ENCODE results near the gene PRAMEF20. TPM values are rescaled to one million over a fixed set of nuclear protein-coding genes. Genes with fewer than 3 reads are reported as not detected.
"Not testable (repeated sequence)": the region's sequence is repeated elsewhere in the genome, so short reads cannot be mapped to it uniquely, and the experiment has no call there.

The PRAMEF20 gene
- total RNA-seq, 1 experiment from 2014 or later = not detected

DNA sequence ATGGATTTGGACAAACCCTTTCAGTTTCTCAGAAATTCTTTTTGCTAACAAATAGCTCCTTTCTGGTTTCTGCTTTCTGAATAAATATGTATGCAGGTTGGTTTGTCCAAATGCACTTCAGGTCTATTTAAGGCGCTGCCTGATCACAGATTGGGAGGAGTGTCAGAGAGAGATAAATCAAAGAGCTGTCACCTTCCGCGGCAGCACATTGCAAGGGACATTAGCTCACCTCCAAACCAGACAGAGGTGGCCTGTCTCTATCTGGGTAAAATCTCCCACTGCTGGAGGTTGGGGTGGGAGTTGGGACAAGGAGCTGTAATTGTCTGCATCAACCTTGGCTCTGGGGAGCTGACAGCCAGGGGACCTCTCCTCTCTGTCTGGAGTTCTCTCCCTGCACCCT is 25.2 kb downstream of the PRAMEF20 start:
- H3K27me3 Mint-ChIP-seq (ENCODE audit: unreplicated experiment) = no peaks in the 10 kb centered on the region
- CTCF ChIA-PET = interaction anchor here (0.6 to 0.7 kb wide), 2 partner anchors 23 to 893 kb away, joined by 3 to 5 read pairs; no protein-coding TSS in a partner anchor
- H3K36me3 Mint-ChIP-seq (ENCODE audit: insufficient read depth, unreplicated experiment) = no peaks in the 10 kb centered on the region
- H3K27ac Mint-ChIP-seq (ENCODE audit: unreplicated experiment) = no peak overlapping the region
- no peak overlapping the region for H3K4me3 Mint-ChIP-seq (ENCODE audit: low read depth, unreplicated experiment)
- DNase-seq = no peak
- BruUV-seq (replicated peaks) = no TSS peak
- intact Hi-C loops (cut with micrococcal nuclease; ENCODE audit: unreplicated experiment) = no loop called here
- H3K4me1 Mint-ChIP-seq (ENCODE audit: low read depth, unreplicated experiment) = no peaks in the 10 kb centered on the region
- peaks cover 4% of the 10 kb centered on the region for H3K9me3 Mint-ChIP-seq (ENCODE audit: low read depth, unreplicated experiment)
- TF ChIP-seq, protein P1, sequence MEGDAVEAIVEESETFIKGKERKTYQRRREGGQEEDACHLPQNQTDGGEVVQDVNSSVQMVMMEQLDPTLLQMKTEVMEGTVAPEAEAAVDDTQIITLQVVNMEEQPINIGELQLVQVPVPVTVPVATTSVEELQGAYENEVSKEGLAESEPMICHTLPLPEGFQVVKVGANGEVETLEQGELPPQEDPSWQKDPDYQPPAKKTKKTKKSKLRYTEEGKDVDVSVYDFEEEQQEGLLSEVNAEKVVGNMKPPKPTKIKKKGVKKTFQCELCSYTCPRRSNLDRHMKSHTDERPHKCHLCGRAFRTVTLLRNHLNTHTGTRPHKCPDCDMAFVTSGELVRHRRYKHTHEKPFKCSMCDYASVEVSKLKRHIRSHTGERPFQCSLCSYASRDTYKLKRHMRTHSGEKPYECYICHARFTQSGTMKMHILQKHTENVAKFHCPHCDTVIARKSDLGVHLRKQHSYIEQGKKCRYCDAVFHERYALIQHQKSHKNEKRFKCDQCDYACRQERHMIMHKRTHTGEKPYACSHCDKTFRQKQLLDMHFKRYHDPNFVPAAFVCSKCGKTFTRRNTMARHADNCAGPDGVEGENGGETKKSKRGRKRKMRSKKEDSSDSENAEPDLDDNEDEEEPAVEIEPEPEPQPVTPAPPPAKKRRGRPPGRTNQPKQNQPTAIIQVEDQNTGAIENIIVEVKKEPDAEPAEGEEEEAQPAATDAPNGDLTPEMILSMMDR (IDR thresholded peaks at IDR 0.05; ENCODE audit: unreplicated experiment) = no peak

DNA sequence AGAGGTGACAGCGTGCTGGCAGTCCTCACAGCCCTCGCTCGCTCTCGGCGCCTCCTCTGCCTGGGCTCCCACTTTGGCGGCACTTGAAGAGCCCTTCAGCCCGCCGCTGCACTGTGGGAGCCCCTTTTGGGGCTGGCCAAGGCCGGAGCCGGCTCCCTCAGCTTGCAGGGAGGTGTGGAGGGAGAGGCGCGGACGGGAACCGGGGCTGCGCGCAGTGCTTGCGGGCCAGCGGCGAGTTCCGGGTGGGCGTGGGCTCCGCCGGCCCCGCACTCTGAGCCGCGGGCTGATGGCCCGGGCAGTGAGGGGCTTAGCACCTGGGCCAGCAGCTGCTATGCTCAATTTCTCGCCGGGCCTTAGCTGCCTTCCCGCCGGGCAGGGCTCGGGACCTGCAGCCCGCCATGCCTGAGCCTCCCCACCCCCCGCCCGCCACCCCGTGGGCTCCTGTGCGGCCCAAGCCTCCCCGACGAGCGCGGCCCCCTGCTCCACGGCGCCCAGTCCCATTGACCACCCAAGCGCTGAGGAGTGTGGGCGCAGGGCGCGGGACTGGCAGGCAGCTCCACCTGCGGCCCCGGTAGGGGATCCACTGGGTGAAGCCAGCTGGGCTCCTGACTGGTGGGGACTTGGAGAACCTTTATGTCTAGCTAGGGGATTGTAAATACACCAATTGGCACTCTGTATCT is 29.0 kb downstream of the PRAMEF20 start:
- CTCF ChIA-PET; H3K9me3 Mint-ChIP-seq (ENCODE audit: low read depth, unreplicated experiment); intact Hi-C loops (cut with micrococcal nuclease; ENCODE audit: unreplicated experiment); BruUV-seq (replicated peaks); H3K4me3 Mint-ChIP-seq (ENCODE audit: low read depth, unreplicated experiment); DNase-seq; H3K36me3 Mint-ChIP-seq (ENCODE audit: insufficient read depth, unreplicated experiment); H3K4me1 Mint-ChIP-seq (ENCODE audit: low read depth, unreplicated experiment); H3K27me3 Mint-ChIP-seq (ENCODE audit: unreplicated experiment); H3K27ac Mint-ChIP-seq (ENCODE audit: unreplicated experiment): not testable (repeated sequence)

- TF ChIP-seq, protein P1 (IDR thresholded peaks at IDR 0.05; ENCODE audit: unreplicated experiment) = no peak
- H3K4me3 Mint-ChIP-seq (ENCODE audit: low read depth, unreplicated experiment) = no peak overlapping the region
- CTCF ChIA-PET = no interaction called here
- no peak overlapping the region for H3K27ac Mint-ChIP-seq (ENCODE audit: unreplicated experiment)
- no peaks in the 10 kb centered on the region for H3K27me3 Mint-ChIP-seq (ENCODE audit: unreplicated experiment)
- no peaks in the 10 kb centered on the region for H3K9me3 Mint-ChIP-seq (ENCODE audit: low read depth, unreplicated experiment)
- no TSS peak for BruUV-seq (replicated peaks)
- no peak for DNase-seq
- no peaks in the 10 kb centered on the region for H3K36me3 Mint-ChIP-seq (ENCODE audit: insufficient read depth, unreplicated experiment)
- no peaks in the 10 kb centered on the region for H3K4me1 Mint-ChIP-seq (ENCODE audit: low read depth, unreplicated experiment)
- intact Hi-C loops (cut with micrococcal nuclease; ENCODE audit: unreplicated experiment) = no loop called here
These were observed 33.2 kb downstream of the PRAMEF20 start for GRCh38 chr1:13443335-13443979.

GRCh38 chr1:13450204-13450603 is 40.0 kb downstream of the PRAMEF20 start:
- no peak for DNase-seq
- H3K27me3 Mint-ChIP-seq (ENCODE audit: unreplicated experiment) = no peaks in the 10 kb centered on the region
- H3K4me3 Mint-ChIP-seq (ENCODE audit: low read depth, unreplicated experiment) = no peak overlapping the region
- no TSS peak for BruUV-seq (replicated peaks)
- no peaks in the 10 kb centered on the region for H3K36me3 Mint-ChIP-seq (ENCODE audit: insufficient read depth, unreplicated experiment)
- TF ChIP-seq, protein P1 (IDR thresholded peaks at IDR 0.05; ENCODE audit: unreplicated experiment) = no peak
- H3K27ac Mint-ChIP-seq (ENCODE audit: unreplicated experiment) = no peak overlapping the region
- no peaks in the 10 kb centered on the region for H3K9me3 Mint-ChIP-seq (ENCODE audit: low read depth, unreplicated experiment)
- CTCF ChIA-PET = no interaction called here
- H3K4me1 Mint-ChIP-seq (ENCODE audit: low read depth, unreplicated experiment) = no peaks in the 10 kb centered on the region
- intact Hi-C loops (cut with micrococcal nuclease; ENCODE audit: unreplicated experiment) = no loop called here

- CTCF ChIA-PET = no interaction called here
- Mint-ChIP-seq H3K4me3 (ENCODE audit: low read depth, unreplicated experiment) (no peak overlapping the region), H3K27me3 (ENCODE audit: unreplicated experiment) (no peaks in the 10 kb centered on the region), H3K4me1 (ENCODE audit: low read depth, unreplicated experiment) (no peaks in the 10 kb centered on the region), H3K9me3 (ENCODE audit: low read depth, unreplicated experiment) (no peaks in the 10 kb centered on the region), H3K27ac (ENCODE audit: unreplicated experiment) (no peak overlapping the region), H3K36me3 (ENCODE audit: insufficient read depth, unreplicated experiment) (no peaks in the 10 kb centered on the region)
- intact Hi-C loops (cut with micrococcal nuclease; ENCODE audit: unreplicated experiment) = no loop called here
- no TSS peak for BruUV-seq (replicated peaks)
- DNase-seq = no peak
- TF ChIP-seq, protein P1 (IDR thresholded peaks at IDR 0.05; ENCODE audit: unreplicated experiment) = no peak
These were observed 41.2 kb downstream of the PRAMEF20 start for GRCh38 chr1:13451399-13451965.

Data from Calu3 (cell line).